ENCODE results near the gene ABCC12. TPM values are rescaled to one million over a fixed set of nuclear protein-coding genes. Genes with fewer than 3 reads are reported as not detected.

The ABCC12 gene
- not detected for polyA plus RNA-seq (2013, experiment 1 of 2)
- polyA plus RNA-seq (2013, experiment 2 of 2): not detected

GRCh38 chr16:48155926-48156789 lies at the start of gene ABCC12:
Gene ABCC12 (minus strand): TSS chr16:48155993. CDS start chr16:48146424, 9,569 bp downstream.
- H3K27me3 ChIP-seq (ENCODE audit: insufficient read depth, low read length): peaks cover 4% of the 10 kb centered on the region
- H3K36me3 ChIP-seq (ENCODE audit: insufficient read depth, low read length): no peaks in the 10 kb centered on the region
- no peak within 1 kb of the TSS for H3K9ac ChIP-seq (ENCODE audit: low read depth, low read length)
- no peaks in the 10 kb centered on the region for H3K9me3 ChIP-seq (ENCODE audit: insufficient read depth, low read depth, low read length)
- no peak within 1 kb of the TSS for H3K27ac ChIP-seq (ENCODE audit: low read depth, low read length)
- H3K4me1 ChIP-seq (ENCODE audit: insufficient read depth, low read length): no peaks in the 10 kb centered on the region
- no peak within 1 kb of the TSS for H3K4me3 ChIP-seq (ENCODE audit: low read length)
- WGBS: 84% methylated on average over 21 of the region's 24 CpGs

GRCh38 chr16:48204825-48205151 lies 49.0 kb upstream of the ABCC12 start:
- Histone ChIP-seq H3K27me3 (ENCODE audit: insufficient read depth, low read length) (no peaks in the 10 kb centered on the region), H3K4me3 (ENCODE audit: low read length) (no peak overlapping the region), H3K9me3 (ENCODE audit: insufficient read depth, low read depth, low read length) (no peaks in the 10 kb centered on the region), H3K9ac (ENCODE audit: low read depth, low read length) (no peak overlapping the region), H3K4me1 (ENCODE audit: insufficient read depth, low read length) (no peaks in the 10 kb centered on the region), H3K27ac (ENCODE audit: low read depth, low read length) (no peak overlapping the region), H3K36me3 (ENCODE audit: insufficient read depth, low read length) (no peaks in the 10 kb centered on the region)
- 92% methylated on average over 6 of the region's 6 CpGs for WGBS

- H3K4me1 ChIP-seq (ENCODE audit: insufficient read depth, low read length): no peaks in the 10 kb centered on the region
- no peak overlapping the region for H3K9ac ChIP-seq (ENCODE audit: low read depth, low read length)
- 93% methylated on average over 8 of the region's 8 CpGs for whole genome bisulfite sequencing
- no peak overlapping the region for H3K27ac ChIP-seq (ENCODE audit: low read depth, low read length)
- no peaks in the 10 kb centered on the region for H3K27me3 ChIP-seq (ENCODE audit: insufficient read depth, low read length)
- no peaks in the 10 kb centered on the region for H3K9me3 ChIP-seq (ENCODE audit: insufficient read depth, low read depth, low read length)
- no peaks in the 10 kb centered on the region for H3K36me3 ChIP-seq (ENCODE audit: insufficient read depth, low read length)
- no peak overlapping the region for H3K4me3 ChIP-seq (ENCODE audit: low read length)
These were observed 48.4 kb upstream of the ABCC12 start for GRCh38 chr16:48203974-48204824.

GRCh38 chr16:48201515-48202201 lies 45.9 kb upstream of the ABCC12 start:
- no peak overlapping the region for H3K9ac ChIP-seq (ENCODE audit: low read depth, low read length)
- no peak overlapping the region for H3K4me3 ChIP-seq (ENCODE audit: low read length)
- WGBS: 89% methylated on average over 6 of the region's 6 CpGs
- no peaks in the 10 kb centered on the region for H3K9me3 ChIP-seq (ENCODE audit: insufficient read depth, low read depth, low read length)
- H3K36me3 ChIP-seq (ENCODE audit: insufficient read depth, low read length): no peaks in the 10 kb centered on the region
- no peaks in the 10 kb centered on the region for H3K4me1 ChIP-seq (ENCODE audit: insufficient read depth, low read length)
- no peak overlapping the region for H3K27ac ChIP-seq (ENCODE audit: low read depth, low read length)
- no peaks in the 10 kb centered on the region for H3K27me3 ChIP-seq (ENCODE audit: insufficient read depth, low read length)

GRCh38 chr16:48197294-48197693 lies 41.5 kb upstream of the ABCC12 start:
- no peak overlapping the region for H3K27ac ChIP-seq (ENCODE audit: low read depth, low read length)
- WGBS: 91% methylated on average over 3 of the region's 3 CpGs

GRCh38 chr16:48194828-48195556 lies 39.2 kb upstream of the ABCC12 start:
- no peak overlapping the region for H3K4me3 ChIP-seq (ENCODE audit: low read length)
- WGBS: 94% methylated on average over 4 of the region's 5 CpGs
- no peaks in the 10 kb centered on the region for H3K9me3 ChIP-seq (ENCODE audit: insufficient read depth, low read depth, low read length)
- H3K4me1 ChIP-seq (ENCODE audit: insufficient read depth, low read length): no peaks in the 10 kb centered on the region
- no peaks in the 10 kb centered on the region for H3K27me3 ChIP-seq (ENCODE audit: insufficient read depth, low read length)
- no peaks in the 10 kb centered on the region for H3K36me3 ChIP-seq (ENCODE audit: insufficient read depth, low read length)
- no peak overlapping the region for H3K9ac ChIP-seq (ENCODE audit: low read depth, low read length)
- no peak overlapping the region for H3K27ac ChIP-seq (ENCODE audit: low read depth, low read length)

More at GRCh38 chr16:48197294-48197693, 41.5 kb upstream of the ABCC12 start:
- Histone ChIP-seq H3K27me3 (ENCODE audit: insufficient read depth, low read length) (no peaks in the 10 kb centered on the region), H3K4me3 (ENCODE audit: low read length) (no peak overlapping the region), H3K36me3 (ENCODE audit: insufficient read depth, low read length) (no peaks in the 10 kb centered on the region), H3K4me1 (ENCODE audit: insufficient read depth, low read length) (no peaks in the 10 kb centered on the region), H3K9ac (ENCODE audit: low read depth, low read length) (no peak overlapping the region), H3K9me3 (ENCODE audit: insufficient read depth, low read depth, low read length) (no peaks in the 10 kb centered on the region)

- WGBS: 93% methylated on average over 7 of the region's 7 CpGs
- H3K27ac ChIP-seq (ENCODE audit: low read depth, low read length): no peak overlapping the region
- H3K4me1 ChIP-seq (ENCODE audit: insufficient read depth, low read length): no peaks in the 10 kb centered on the region
- H3K9ac ChIP-seq (ENCODE audit: low read depth, low read length): no peak overlapping the region
- no peaks in the 10 kb centered on the region for H3K27me3 ChIP-seq (ENCODE audit: insufficient read depth, low read length)
- H3K9me3 ChIP-seq (ENCODE audit: insufficient read depth, low read depth, low read length): no peaks in the 10 kb centered on the region
- H3K36me3 ChIP-seq (ENCODE audit: insufficient read depth, low read length): no peaks in the 10 kb centered on the region
- no peak overlapping the region for H3K4me3 ChIP-seq (ENCODE audit: low read length)
These were observed 38.1 kb upstream of the ABCC12 start for GRCh38 chr16:48193846-48194245.

- H3K36me3 ChIP-seq (ENCODE audit: insufficient read depth, low read length): no peaks in the 10 kb centered on the region
- no peaks in the 10 kb centered on the region for H3K9me3 ChIP-seq (ENCODE audit: insufficient read depth, low read depth, low read length)
- H3K4me1 ChIP-seq (ENCODE audit: insufficient read depth, low read length): no peaks in the 10 kb centered on the region
- no peaks in the 10 kb centered on the region for H3K27me3 ChIP-seq (ENCODE audit: insufficient read depth, low read length)
- no peak overlapping the region for H3K4me3 ChIP-seq (ENCODE audit: low read length)
- no peak overlapping the region for H3K27ac ChIP-seq (ENCODE audit: low read depth, low read length)
- 88% methylated on average over 6 of the region's 6 CpGs for WGBS
- no peak overlapping the region for H3K9ac ChIP-seq (ENCODE audit: low read depth, low read length)
These were observed 32.8 kb upstream of the ABCC12 start for GRCh38 chr16:48188449-48189102.

- H3K4me3 ChIP-seq (ENCODE audit: low read length): no peak overlapping the region
- H3K9me3 ChIP-seq (ENCODE audit: insufficient read depth, low read depth, low read length): no peaks in the 10 kb centered on the region
- 90% methylated on average over 4 of the region's 4 CpGs for WGBS
- no peak overlapping the region for H3K27ac ChIP-seq (ENCODE audit: low read depth, low read length)
- no peaks in the 10 kb centered on the region for H3K4me1 ChIP-seq (ENCODE audit: insufficient read depth, low read length)
- no peaks in the 10 kb centered on the region for H3K27me3 ChIP-seq (ENCODE audit: insufficient read depth, low read length)
- no peaks in the 10 kb centered on the region for H3K36me3 ChIP-seq (ENCODE audit: insufficient read depth, low read length)
- no peak overlapping the region for H3K9ac ChIP-seq (ENCODE audit: low read depth, low read length)
These were observed 32.0 kb upstream of the ABCC12 start for GRCh38 chr16:48187779-48188178.

- no peak overlapping the region for H3K9ac ChIP-seq (ENCODE audit: low read depth, low read length)
- WGBS: 90% methylated on average over 6 of the region's 6 CpGs
- no peak overlapping the region for H3K27ac ChIP-seq (ENCODE audit: low read depth, low read length)
These were observed 28.9 kb upstream of the ABCC12 start for GRCh38 chr16:48184681-48185080.

More at GRCh38 chr16:48184681-48185080, 28.9 kb upstream of the ABCC12 start:
- Histone ChIP-seq H3K4me3 (ENCODE audit: low read length) (no peak overlapping the region), H3K9me3 (ENCODE audit: insufficient read depth, low read depth, low read length) (no peaks in the 10 kb centered on the region), H3K27me3 (ENCODE audit: insufficient read depth, low read length) (no peaks in the 10 kb centered on the region), H3K4me1 (ENCODE audit: insufficient read depth, low read length) (no peaks in the 10 kb centered on the region), H3K36me3 (ENCODE audit: insufficient read depth, low read length) (no peaks in the 10 kb centered on the region)
